HG03457 (cell line): ENCODE measurements around the gene E2F4.

ENCODE experiments used
- ATAC-seq: cut with Tn5 transposase; IDR thresholded peaks from one replicate; pipeline ENCODE4 v1.9.1; 2021; ENCODE audit warnings: moderate number of reproducible peaks; ENCODE audit not compliant: unreplicated experiment

E2F4 gene

GRCh38 chr16:67247192-67248072 lies 55.5 kb downstream of the E2F4 start, which contains the start of gene FHOD1:
TSS of gene FHOD1 (minus strand) at chr16:67247481. CDS start at chr16:67247410, 71 bp downstream.
- ATAC-seq, result peak; percentile 45

- ATAC-seq, result no peak
Measured at GRCh38 chr16:67248073-67248400, 56.1 kb downstream of the E2F4 start.
